ENCODE measurements around the gene SRPK3. TPM values are rescaled to one million over a fixed set of nuclear protein-coding genes. Genes with fewer than 3 reads are reported as not detected.

Gene SRPK3
- polyA plus RNA-seq, 2 of the 4 experiments (the other 2 are of a cell fraction) = 0.03 TPM; not detected in 1

- CTCF ChIA-PET = interaction anchor here (2.2 kb wide), 1 partner anchor 13 kb away, joined by 7 read pairs; the partner anchor contains the start of gene PLXNB3
- no peak for FAIRE-seq
- Histone ChIP-seq H3K4me2 (no peak overlapping the region), H3K4me3 (no peak overlapping the region), H3K27ac (no peak overlapping the region), H3K4me1 (no peaks in the 10 kb centered on the region), H3K9me3 (no peaks in the 10 kb centered on the region)
- no peak for TF ChIP-seq EHMT2 (IDR thresholded peaks at IDR 0.05; ENCODE audit: low read depth)
- TF ChIP-seq EP300 (IDR thresholded peaks at IDR 0.05) = no peak
- TF ChIP-seq HOXB5 (CRISPR knock-in tag; IDR thresholded peaks at IDR 0.05) = no peak
- TF ChIP-seq BCL3 (IDR thresholded peaks at IDR 0.05) = no peak
- TF ChIP-seq NFE2L2 (conservative IDR thresholded peaks at IDR 0.05; ENCODE audit: low read length) = no peak
- WGBS (ENCODE audit: missing lambda C conversion rate) = 39% methylated on average over 11 of the region's 12 CpGs
- POLR2A ChIA-PET = no interaction called here
- no peak for ATAC-seq
- no peak for DNase-seq (ENCODE audit: low read depth in 1 of 2, low spot score in 1 of 2)
These were observed 30.6 kb upstream of the SRPK3 start for GRCh38 chrX:153750127-153750774.

GRCh38 chrX:153755136-153755535 is 25.7 kb upstream of the SRPK3 start:
- H3K4me1 ChIP-seq = no peaks in the 10 kb centered on the region
- ChIA-PET CTCF (interaction anchor here (1.5 to 2.8 kb wide), 2 partner anchors 8 to 145 kb away, joined by 4 to 17 read pairs; partner anchors contain the start of gene PLXNB3), POLR2A (no interaction called here)
- ATAC-seq (no peak), FAIRE-seq (no peak), DNase-seq (ENCODE audit: low read depth in 1 of 2, low spot score in 1 of 2) (no peak)
- H3K9me3 ChIP-seq = peaks cover 9% of the 10 kb centered on the region
- H3K4me2 ChIP-seq = no peak overlapping the region
- no peak overlapping the region for H3K4me3 ChIP-seq
- TF ChIP-seq NR3C1 (IDR thresholded peaks at IDR 0.05) (no peak), RFX5 (IDR thresholded peaks at IDR 0.05) (no peak), JUN (IDR thresholded peaks at IDR 0.05) (no peak), PHF8 (IDR thresholded peaks at IDR 0.05; ENCODE audit: borderline replicate concordance, low read depth) (no peak), PBX3 (IDR thresholded peaks at IDR 0.05) (no peak)
- H3K27ac ChIP-seq = no peak overlapping the region
- WGBS (ENCODE audit: missing lambda C conversion rate) = 47% methylated on average over 1 of the region's 1 CpG

- DNase-seq (ENCODE audit: low read depth in 1 of 2, low spot score in 1 of 2) (no peak), FAIRE-seq (no peak), ATAC-seq (no peak)
- WGBS (ENCODE audit: missing lambda C conversion rate) = 65% methylated on average over 15 of the region's 15 CpGs
- ChIA-PET CTCF (interaction anchor here (1.6 to 4.9 kb wide), 3 partner anchors 18 to 190 kb away, joined by 5 to 46 read pairs (median 27); partner anchors contain the start of genes IDH3G, SRPK3 and SSR4), POLR2A (no interaction called here)
- no peak for TF ChIP-seq EHMT2 (IDR thresholded peaks at IDR 0.05; ENCODE audit: low read depth)
- TF ChIP-seq CTCF (IDR thresholded peaks at IDR 0.05) = no peak
- no peak for TF ChIP-seq NFE2L2 (conservative IDR thresholded peaks at IDR 0.05; ENCODE audit: low read length)
- no peak for TF ChIP-seq NR3C1 (IDR thresholded peaks at IDR 0.05)
- TF ChIP-seq MAX (IDR thresholded peaks at IDR 0.05) = no peak
- TF ChIP-seq BHLHE40 (IDR thresholded peaks at IDR 0.05; ENCODE audit: low read depth, low read length) = no peak
- no peak for TF ChIP-seq HDAC2 (IDR thresholded peaks at IDR 0.05)
- no peak for TF ChIP-seq HES2 (IDR thresholded peaks at IDR 0.05)
- no peak for TF ChIP-seq PHF8 (IDR thresholded peaks at IDR 0.05; ENCODE audit: borderline replicate concordance, low read depth)
- TF ChIP-seq ZFP36 (IDR thresholded peaks at IDR 0.05; ENCODE audit: borderline replicate concordance, partially characterized antibody) = no peak
- TF ChIP-seq HOXB13 (CRISPR knock-in tag; IDR thresholded peaks at IDR 0.05; ENCODE audit: low read depth) = no peak
- TF ChIP-seq SMC3 (IDR thresholded peaks at IDR 0.05) = no peak
- no peak for TF ChIP-seq KDM1A (IDR thresholded peaks at IDR 0.05; ENCODE audit: low read depth)
- TF ChIP-seq MYC (IDR thresholded peaks at IDR 0.05; ENCODE audit: borderline replicate concordance, low read length) = no peak
- Histone ChIP-seq H3K4me2 (no peak overlapping the region), H3K4me1 (peaks cover 16% of the 10 kb centered on the region; the same call in 2 of the 3 replicates), H3K9me3 (no peaks in the 10 kb centered on the region), H3K4me3 (no peak overlapping the region), H3K27ac (no peak overlapping the region)
These were observed 19.0 kb upstream of the SRPK3 start for GRCh38 chrX:153761863-153762262.
